HFF-Myc (cell line): Measurements from ENCODE around the gene ELOVL4.

ENCODE experiments used
- DNase-seq: peaks from one replicate; pipeline ENCODE4 v3.0.0-alpha.2; 2011; ENCODE audit warnings: low read depth; ENCODE audit errors: extremely low read depth
- H3K4me3 ChIP-seq: replicated peaks from 2 replicates; pipeline ENCODE4 v1.5.1; 2011; ENCODE audit warnings: low read depth, mild to moderate bottlenecking, control low read depth, low read length
- CTCF ChIP-seq: IDR thresholded peaks from 2 replicates; pipeline ENCODE4 v1.5.1; 2012; ENCODE audit warnings: mild to moderate bottlenecking, low read depth, low read length, control low read depth; ENCODE audit errors: missing control alignments

The ELOVL4 gene

DNA sequence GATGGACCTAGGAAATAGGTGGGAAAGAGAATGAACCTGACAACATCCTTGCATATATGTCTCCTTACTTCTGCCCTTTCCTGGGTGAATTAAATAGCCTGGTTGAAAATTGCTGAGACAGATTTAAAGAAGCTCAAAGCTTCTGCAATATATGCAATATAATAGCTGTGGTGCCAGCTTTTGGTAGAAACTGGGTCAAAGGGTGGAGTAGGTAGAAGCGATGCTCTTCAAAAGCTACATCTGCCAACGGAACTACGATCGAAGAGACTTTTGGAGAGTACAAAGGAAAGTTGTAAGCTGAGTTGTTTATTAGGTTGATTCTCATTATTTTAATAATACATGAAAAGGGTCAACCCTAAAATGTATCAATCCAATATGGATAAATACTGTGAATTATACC, 34.3 kb upstream of the ELOVL4 start:
- TF ChIP-seq CTCF: no peak
- H3K4me3 ChIP-seq: no peak overlapping the region
- DNase-seq: no peak

DNA sequence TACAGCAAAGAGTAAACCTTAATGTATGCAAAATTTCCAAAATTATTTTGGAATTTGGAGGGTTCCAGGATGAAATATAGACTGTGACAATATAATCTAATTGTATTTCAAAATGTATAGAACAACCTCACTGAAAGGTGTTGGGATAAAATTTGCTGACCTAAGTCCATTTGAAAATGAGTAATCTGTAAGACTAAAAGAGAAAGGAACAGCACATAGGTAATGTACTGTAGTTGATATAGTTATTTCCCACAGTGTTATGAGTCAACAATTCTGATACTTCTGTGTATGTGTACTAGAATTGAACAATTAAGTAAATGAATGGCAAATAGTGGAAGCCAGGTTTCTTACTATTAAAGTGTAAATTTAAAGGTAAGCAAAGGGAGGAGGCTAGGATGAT, 23.8 kb upstream of the ELOVL4 start:
- no peak for TF ChIP-seq CTCF
- no peak for DNase-seq
- no peak overlapping the region for H3K4me3 ChIP-seq

DNA sequence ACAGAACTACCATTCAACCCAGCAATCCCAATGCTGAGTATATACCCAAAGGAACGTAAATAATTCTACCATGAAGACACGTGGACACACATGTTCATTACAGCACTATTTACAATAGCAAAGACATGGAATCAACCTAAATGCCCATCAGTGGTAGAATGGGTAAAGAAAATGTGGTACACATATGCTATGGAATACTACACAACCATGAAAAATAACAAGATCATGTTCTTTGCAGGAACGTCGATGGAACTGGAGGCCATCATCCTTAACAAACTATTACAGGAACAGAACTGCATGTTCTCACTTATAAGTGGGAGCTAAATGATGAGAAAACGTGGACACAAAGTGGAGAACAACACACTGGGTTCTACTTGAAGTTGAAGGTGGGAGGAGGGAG, 22.4 kb upstream of the ELOVL4 start:
- H3K4me3 ChIP-seq: no peak overlapping the region
- no peak for DNase-seq
- TF ChIP-seq CTCF: no peak

GRCh38 chr6:79967178-79967577, 19.8 kb upstream of the ELOVL4 start:
- no peak for DNase-seq
- no peak overlapping the region for H3K4me3 ChIP-seq
- TF ChIP-seq CTCF: no peak

- no peak for DNase-seq
- no peak overlapping the region for H3K4me3 ChIP-seq
- no peak for TF ChIP-seq CTCF
Observed at GRCh38 chr6:79964607-79965081, 17.3 kb upstream of the ELOVL4 start.

DNA sequence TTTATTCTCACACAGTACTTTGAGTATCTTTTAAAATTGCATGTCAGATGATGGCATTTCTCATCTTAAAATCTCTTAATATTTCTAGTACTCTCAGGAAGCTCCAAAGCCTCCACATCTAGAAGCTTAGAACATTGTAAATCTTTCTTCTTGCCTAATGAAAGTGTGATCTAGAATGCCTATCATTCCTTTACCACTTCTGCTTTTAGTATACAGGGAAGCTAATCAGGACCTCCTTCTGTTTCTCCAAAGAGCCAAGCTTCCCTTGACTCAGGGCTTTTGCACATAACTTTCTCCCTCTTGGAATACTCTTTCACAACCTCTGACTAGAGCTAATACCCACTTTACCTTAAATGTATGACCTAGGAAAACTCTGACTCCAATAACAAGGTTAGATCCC, 7.5 kb upstream of the ELOVL4 start:
- no peak overlapping the region for H3K4me3 ChIP-seq
- no peak for TF ChIP-seq CTCF
- DNase-seq: no peak

DNA sequence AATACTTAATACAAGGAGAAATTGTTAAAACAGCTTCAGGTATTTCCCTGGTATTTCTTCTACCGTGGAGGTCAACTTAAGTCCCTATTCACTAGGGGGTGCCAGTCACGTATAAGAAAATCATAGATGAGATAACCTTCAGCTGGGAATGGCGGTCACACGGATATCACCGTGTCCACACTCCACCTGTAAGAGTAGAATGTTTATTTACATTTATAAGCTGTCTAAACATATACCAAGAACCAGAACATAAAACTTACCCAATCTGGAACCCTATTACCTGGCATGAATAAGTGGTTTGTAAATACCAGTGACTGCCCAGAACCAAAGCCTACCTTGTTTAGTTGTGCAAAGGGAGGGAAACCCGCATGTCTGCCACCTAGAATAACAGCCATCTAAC, 1.9 kb upstream of the ELOVL4 start:
- TF ChIP-seq CTCF: peak; percentile 73
- DNase-seq: no peak
- H3K4me3 ChIP-seq: no peak overlapping the region
